Measurements from ENCODE around the gene ETV3L. TPM values are rescaled to one million over a fixed set of nuclear protein-coding genes. Genes with fewer than 3 reads are reported as not detected.

The ETV3L gene
- total RNA-seq, 1 experiment from 2014 or later, result not detected

GRCh38 chr1:157111396-157112165 lies 12.0 kb upstream of the ETV3L start:
- in situ Hi-C loops (cut with HindIII; ENCODE audit: low pct_unique_long_range_greater_than_20kb, low sequenced_read_pairs), result no loop called here
- Histone ChIP-seq H3K27ac (ENCODE audit: low read length) (no peak overlapping the region), H3K27me3 (ENCODE audit: control insufficient read depth, insufficient read depth, low read length) (no peaks in the 10 kb centered on the region), H3K36me3 (ENCODE audit: control insufficient read depth, insufficient read depth, low read length) (no peaks in the 10 kb centered on the region), H3K9me3 (ENCODE audit: control insufficient read depth, insufficient read depth, low read depth, low read length) (no peaks in the 10 kb centered on the region), H3K4me3 (ENCODE audit: low read depth in 2 of 2, low read length in 2 of 2) (no peak overlapping the region), H3K4me1 (ENCODE audit: control insufficient read depth, insufficient read depth, low read length) (no peaks in the 10 kb centered on the region)
- ATAC-seq, result no peak
- POLR2A ChIA-PET, result no interaction called here
- no peak for DNase-seq (ENCODE audit: low read depth, low spot score)
- intact Hi-C loops (cut with micrococcal nuclease; ENCODE audit: unreplicated experiment), result no loop called here
- TF ChIP-seq SIN3A (IDR thresholded peaks at IDR 0.05; ENCODE audit: borderline replicate concordance, insufficient read depth, low read depth, low read length) (no peak), TCF7L2 (IDR thresholded peaks at IDR 0.05; ENCODE audit: low read depth, low read length) (no peak), REST (IDR thresholded peaks at IDR 0.05; ENCODE audit: insufficient read depth in 1 of 2, low read depth in 2 of 2, low read length in 1 of 2) (no peak), CTCF (IDR thresholded peaks at IDR 0.05) (no peak), POLR2AphosphoS5 (IDR thresholded peaks at IDR 0.05; ENCODE audit: low read depth, low read length) (no peak)
- CTCF ChIA-PET, result no interaction called here
- BruUV-seq (replicated peaks), result no TSS peak

GRCh38 chr1:157110686-157111085 lies 11.1 kb upstream of the ETV3L start:
- ChIA-PET POLR2A (no interaction called here), CTCF (no interaction called here)
- in situ Hi-C loops (cut with HindIII; ENCODE audit: low pct_unique_long_range_greater_than_20kb, low sequenced_read_pairs) (no loop called here), intact Hi-C loops (cut with micrococcal nuclease; ENCODE audit: unreplicated experiment) (no loop called here)
- H3K4me3 ChIP-seq (ENCODE audit: low read depth in 2 of 2, low read length in 2 of 2), result no peak overlapping the region
- no peak for TF ChIP-seq CTCF (IDR thresholded peaks at IDR 0.05)
- no peak for TF ChIP-seq POLR2AphosphoS5 (IDR thresholded peaks at IDR 0.05; ENCODE audit: low read depth, low read length)
- TF ChIP-seq SIN3A (IDR thresholded peaks at IDR 0.05; ENCODE audit: borderline replicate concordance, insufficient read depth, low read depth, low read length), result no peak
- TF ChIP-seq TCF7L2 (IDR thresholded peaks at IDR 0.05; ENCODE audit: low read depth, low read length), result no peak
- no peak for TF ChIP-seq REST (IDR thresholded peaks at IDR 0.05; ENCODE audit: insufficient read depth in 1 of 2, low read depth in 2 of 2, low read length in 1 of 2)
- no peaks in the 10 kb centered on the region for H3K27me3 ChIP-seq (ENCODE audit: control insufficient read depth, insufficient read depth, low read length)
- no TSS peak for BruUV-seq (replicated peaks)
- H3K4me1 ChIP-seq (ENCODE audit: control insufficient read depth, insufficient read depth, low read length), result peaks cover 5% of the 10 kb centered on the region; the same call in 1 of the 2 replicates
- no peak for ATAC-seq
- no peak overlapping the region for H3K27ac ChIP-seq (ENCODE audit: low read length)
- H3K9me3 ChIP-seq (ENCODE audit: control insufficient read depth, insufficient read depth, low read depth, low read length), result no peaks in the 10 kb centered on the region
- no peak for DNase-seq (ENCODE audit: low read depth, low spot score)
- H3K36me3 ChIP-seq (ENCODE audit: control insufficient read depth, insufficient read depth, low read length), result no peaks in the 10 kb centered on the region
